WTC11 (cell line): ENCODE results near the gene SEC22A. TPM values are rescaled to one million over a fixed set of nuclear protein-coding genes. Genes with fewer than 3 reads are reported as not detected.

ENCODE experiments used
- ATAC-seq: fragments of 200-7000 bp; cut with Tn5 transposase; 2 replicates; pipeline ENCODE4 v1.10.0; 2021; ENCODE audit warnings: mild to moderate bottlenecking, moderate library complexity
- CTCF ChIA-PET: fragments of 300-600 bp; sonication (Branson Sonifier 250); formaldehyde crosslinking; loops from one replicate; lab custom pipeline; 2021; ENCODE audit warnings: antibody characterized with exemption; lab: Charles Lee
- POLR2A ChIA-PET: fragments of 350-600 bp; sonication (Branson Sonifier 250); formaldehyde crosslinking; loops from one replicate; lab custom pipeline; 2021; ENCODE audit warnings: antibody characterized with exemption; lab: Charles Lee
- DNase-seq: peaks from one replicate; pipeline ENCODE4 v3.0.0; 2021; ENCODE audit warnings: low spot score
- H3K27ac Mint-ChIP-seq: 2 replicates; pipeline ENCODE4 v1.8.0; 2021; ENCODE audit warnings: mixed read lengths
- H3K27me3 Mint-ChIP-seq: 2 replicates; pipeline ENCODE4 v1.8.0; 2021; ENCODE audit warnings: low read depth, mild to moderate bottlenecking, moderate library complexity, mixed read lengths
- H3K36me3 Mint-ChIP-seq: 2 replicates; pipeline ENCODE4 v1.8.0; 2021; ENCODE audit warnings: mixed read lengths
- H3K4me1 Mint-ChIP-seq: 2 replicates; pipeline ENCODE4 v1.8.0; 2022; ENCODE audit warnings: mixed read lengths
- H3K4me3 Mint-ChIP-seq: 2 replicates; pipeline ENCODE4 v1.8.0; 2021; ENCODE audit warnings: mild to moderate bottlenecking, moderate library complexity, mixed read lengths
- H3K9me3 Mint-ChIP-seq: 2 replicates; pipeline ENCODE4 v1.8.0; 2021; ENCODE audit warnings: mixed read lengths
- ATF1 ChIP-seq: sonication (generic); formaldehyde crosslinking; IDR thresholded peaks from 2 replicates; pipeline ENCODE4 v1.8.1; 2023; ENCODE audit warnings: mild to moderate bottlenecking, moderate library complexity, missing genetic modification reagents
- FOXK1 ChIP-seq: sonication (generic); formaldehyde crosslinking; IDR thresholded peaks from 2 replicates; pipeline ENCODE4 v1.8.0; 2022; ENCODE audit warnings: mild to moderate bottlenecking, moderate library complexity, missing genetic modification reagents
- GABPB1 ChIP-seq: sonication (generic); formaldehyde crosslinking; IDR thresholded peaks from 2 replicates; pipeline ENCODE4 v1.8.1; 2023; ENCODE audit warnings: mild to moderate bottlenecking, missing genetic modification reagents
- HMGA2 ChIP-seq: fragments of 250-450 bp; sonication (Bioruptor Pico); IDR thresholded peaks from 2 replicates; pipeline ENCODE4 v1.4.0; 2021; ENCODE audit warnings: mild to moderate bottlenecking, moderate library complexity
- IRF2 ChIP-seq: sonication (generic); formaldehyde crosslinking; IDR thresholded peaks from 2 replicates; pipeline ENCODE4 v1.8.0; 2022; ENCODE audit warnings: low read depth, missing genetic modification reagents, borderline replicate concordance
- MXD4 ChIP-seq: fragments of 250-450 bp; sonication (Bioruptor Pico); IDR thresholded peaks from 2 replicates; pipeline ENCODE4 v1.8.0; 2021; ENCODE audit warnings: mild to moderate bottlenecking, moderate library complexity, borderline replicate concordance
- NFE2L1 ChIP-seq: sonication (generic); formaldehyde crosslinking; IDR thresholded peaks from 2 replicates; pipeline ENCODE4 v1.8.1; 2023; ENCODE audit warnings: missing genetic modification reagents
- NR3C1 ChIP-seq: sonication (generic); formaldehyde crosslinking; conservative IDR thresholded peaks from 2 replicates; pipeline ENCODE4 v1.8.1; 2023; ENCODE audit warnings: low read depth, mild to moderate bottlenecking, missing genetic modification reagents
- SP1 ChIP-seq: sonication (generic); formaldehyde crosslinking; conservative IDR thresholded peaks from 2 replicates; pipeline ENCODE4 v1.8.1; 2022; ENCODE audit warnings: missing genetic modification reagents
- ZNF232 ChIP-seq: sonication (generic); formaldehyde crosslinking; IDR thresholded peaks from 2 replicates; pipeline ENCODE4 v1.8.0; 2022; ENCODE audit warnings: mild to moderate bottlenecking, missing genetic modification reagents
- total RNA-seq: library from RNA; stranded (reverse); gene quantifications from 3 replicates; pipeline ENCODE4 v1.2.3, GENCODE V29; 2021
- TF ChIP-seq, protein P1 (sequence below): sonication (generic); formaldehyde crosslinking; IDR thresholded peaks from 2 replicates; pipeline ENCODE4 v1.8.0; 2022; ENCODE audit warnings: missing genetic modification reagents
- TF ChIP-seq, protein P2 (sequence below): fragments of 250-450 bp; sonication (Bioruptor Pico); IDR thresholded peaks from 2 replicates; pipeline ENCODE4 v1.9.0; 2021; ENCODE audit warnings: mild to moderate bottlenecking
- TF ChIP-seq, protein P3 (sequence below): sonication (generic); formaldehyde crosslinking; IDR thresholded peaks from 2 replicates; pipeline ENCODE4 v1.8.0; 2023; ENCODE audit warnings: mild to moderate bottlenecking, missing genetic modification reagents
- TF ChIP-seq, protein P4 (sequence below): sonication (generic); formaldehyde crosslinking; IDR thresholded peaks from 2 replicates; pipeline ENCODE4 v1.8.1; 2022; ENCODE audit warnings: low read depth, missing genetic modification reagents, borderline replicate concordance

The SEC22A gene
- total RNA-seq, 1 experiment from 2014 or later, result 12.6 TPM

DNA sequence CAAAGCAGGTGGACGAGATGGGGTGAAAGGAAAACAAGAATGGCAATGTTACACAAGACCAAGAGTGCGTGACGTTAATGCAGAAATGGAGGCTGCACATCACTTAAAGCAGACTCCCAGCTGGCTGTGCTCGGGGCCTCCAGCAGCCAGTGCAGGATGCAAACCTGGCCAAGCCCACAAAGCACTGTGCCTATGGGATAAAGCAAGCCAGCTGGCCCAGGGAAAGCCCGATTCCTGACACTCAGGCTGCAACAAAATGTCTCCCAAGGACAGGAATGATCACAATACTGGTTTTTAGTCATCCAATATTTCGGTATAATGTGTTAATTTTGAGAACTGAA is 86.2 kb downstream of the SEC22A start (continued):
- TF ChIP-seq, protein P1, sequence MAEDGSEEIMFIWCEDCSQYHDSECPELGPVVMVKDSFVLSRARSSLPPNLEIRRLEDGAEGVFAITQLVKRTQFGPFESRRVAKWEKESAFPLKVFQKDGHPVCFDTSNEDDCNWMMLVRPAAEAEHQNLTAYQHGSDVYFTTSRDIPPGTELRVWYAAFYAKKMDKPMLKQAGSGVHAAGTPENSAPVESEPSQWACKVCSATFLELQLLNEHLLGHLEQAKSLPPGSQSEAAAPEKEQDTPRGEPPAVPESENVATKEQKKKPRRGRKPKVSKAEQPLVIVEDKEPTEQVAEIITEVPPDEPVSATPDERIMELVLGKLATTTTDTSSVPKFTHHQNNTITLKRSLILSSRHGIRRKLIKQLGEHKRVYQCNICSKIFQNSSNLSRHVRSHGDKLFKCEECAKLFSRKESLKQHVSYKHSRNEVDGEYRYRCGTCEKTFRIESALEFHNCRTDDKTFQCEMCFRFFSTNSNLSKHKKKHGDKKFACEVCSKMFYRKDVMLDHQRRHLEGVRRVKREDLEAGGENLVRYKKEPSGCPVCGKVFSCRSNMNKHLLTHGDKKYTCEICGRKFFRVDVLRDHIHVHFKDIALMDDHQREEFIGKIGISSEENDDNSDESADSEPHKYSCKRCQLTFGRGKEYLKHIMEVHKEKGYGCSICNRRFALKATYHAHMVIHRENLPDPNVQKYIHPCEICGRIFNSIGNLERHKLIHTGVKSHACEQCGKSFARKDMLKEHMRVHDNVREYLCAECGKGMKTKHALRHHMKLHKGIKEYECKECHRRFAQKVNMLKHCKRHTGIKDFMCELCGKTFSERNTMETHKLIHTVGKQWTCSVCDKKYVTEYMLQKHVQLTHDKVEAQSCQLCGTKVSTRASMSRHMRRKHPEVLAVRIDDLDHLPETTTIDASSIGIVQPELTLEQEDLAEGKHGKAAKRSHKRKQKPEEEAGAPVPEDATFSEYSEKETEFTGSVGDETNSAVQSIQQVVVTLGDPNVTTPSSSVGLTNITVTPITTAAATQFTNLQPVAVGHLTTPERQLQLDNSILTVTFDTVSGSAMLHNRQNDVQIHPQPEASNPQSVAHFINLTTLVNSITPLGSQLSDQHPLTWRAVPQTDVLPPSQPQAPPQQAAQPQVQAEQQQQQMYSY (CRISPR knock-in tag), result no peak
- TF ChIP-seq ZNF232 (no peak), HMGA2 (CRISPR knock-in tag) (no peak)
- TF ChIP-seq, protein P2, sequence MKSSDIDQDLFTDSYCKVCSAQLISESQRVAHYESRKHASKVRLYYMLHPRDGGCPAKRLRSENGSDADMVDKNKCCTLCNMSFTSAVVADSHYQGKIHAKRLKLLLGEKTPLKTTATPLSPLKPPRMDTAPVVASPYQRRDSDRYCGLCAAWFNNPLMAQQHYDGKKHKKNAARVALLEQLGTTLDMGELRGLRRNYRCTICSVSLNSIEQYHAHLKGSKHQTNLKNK, result no peak

DNA sequence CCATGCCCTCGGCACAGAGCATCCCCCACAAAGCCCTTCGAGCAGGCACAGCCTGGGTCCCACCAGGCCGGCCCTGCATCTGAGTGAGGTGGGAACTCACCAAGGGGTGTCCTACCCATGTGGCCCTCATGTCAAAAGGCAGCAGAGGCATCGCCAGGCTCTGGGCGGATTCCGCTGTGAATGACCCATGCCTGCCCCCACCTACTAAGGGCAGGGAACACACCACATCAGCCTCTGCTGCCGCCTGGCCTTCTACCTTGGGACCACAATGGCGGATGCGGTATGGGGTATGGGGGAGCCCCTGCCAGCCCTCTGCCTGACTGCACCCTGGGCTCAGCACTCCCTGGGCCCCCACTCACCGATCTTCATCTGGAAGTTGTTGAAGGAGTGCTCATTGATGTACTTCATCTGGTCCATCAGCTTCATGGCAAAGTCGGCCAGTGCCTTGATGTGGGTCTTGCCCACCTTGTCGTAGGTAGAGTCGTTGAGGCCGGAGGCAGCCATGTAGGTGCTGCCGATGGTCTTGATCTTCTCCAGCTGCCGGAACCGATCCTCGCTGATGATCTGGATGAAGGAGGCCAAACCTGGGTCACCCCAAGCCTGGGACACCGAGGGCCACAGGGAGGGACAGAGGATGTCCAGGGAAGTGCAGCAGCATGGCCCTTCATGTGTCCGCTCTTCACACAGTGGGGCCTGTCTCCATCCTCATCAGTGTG is 87.8 kb downstream of the SEC22A start:
- CTCF ChIA-PET, result interaction anchor here (0.6 kb wide), 1 partner anchor 88 kb away, joined by 3 read pairs; no protein-coding TSS in a partner anchor
- ATAC-seq, result no peak
- Mint-ChIP-seq H3K36me3 (peaks cover 62% of the 10 kb centered on the region), H3K27ac (no peak overlapping the region), H3K9me3 (0 out of 2 replicates have a peak, but pooled peaks cover 4% of the 10 kb centered on the region), H3K4me3 (no peak overlapping the region), H3K27me3 (no peaks in the 10 kb centered on the region), H3K4me1 (no peaks in the 10 kb centered on the region)
- no peak for DNase-seq
- TF ChIP-seq, protein P3, sequence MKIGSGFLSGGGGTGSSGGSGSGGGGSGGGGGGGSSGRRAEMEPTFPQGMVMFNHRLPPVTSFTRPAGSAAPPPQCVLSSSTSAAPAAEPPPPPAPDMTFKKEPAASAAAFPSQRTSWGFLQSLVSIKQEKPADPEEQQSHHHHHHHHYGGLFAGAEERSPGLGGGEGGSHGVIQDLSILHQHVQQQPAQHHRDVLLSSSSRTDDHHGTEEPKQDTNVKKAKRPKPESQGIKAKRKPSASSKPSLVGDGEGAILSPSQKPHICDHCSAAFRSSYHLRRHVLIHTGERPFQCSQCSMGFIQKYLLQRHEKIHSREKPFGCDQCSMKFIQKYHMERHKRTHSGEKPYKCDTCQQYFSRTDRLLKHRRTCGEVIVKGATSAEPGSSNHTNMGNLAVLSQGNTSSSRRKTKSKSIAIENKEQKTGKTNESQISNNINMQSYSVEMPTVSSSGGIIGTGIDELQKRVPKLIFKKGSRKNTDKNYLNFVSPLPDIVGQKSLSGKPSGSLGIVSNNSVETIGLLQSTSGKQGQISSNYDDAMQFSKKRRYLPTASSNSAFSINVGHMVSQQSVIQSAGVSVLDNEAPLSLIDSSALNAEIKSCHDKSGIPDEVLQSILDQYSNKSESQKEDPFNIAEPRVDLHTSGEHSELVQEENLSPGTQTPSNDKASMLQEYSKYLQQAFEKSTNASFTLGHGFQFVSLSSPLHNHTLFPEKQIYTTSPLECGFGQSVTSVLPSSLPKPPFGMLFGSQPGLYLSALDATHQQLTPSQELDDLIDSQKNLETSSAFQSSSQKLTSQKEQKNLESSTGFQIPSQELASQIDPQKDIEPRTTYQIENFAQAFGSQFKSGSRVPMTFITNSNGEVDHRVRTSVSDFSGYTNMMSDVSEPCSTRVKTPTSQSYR (CRISPR knock-in tag), result no peak
- TF ChIP-seq IRF2 (CRISPR knock-in tag) (no peak), NR3C1 (CRISPR knock-in tag) (no peak), FOXK1 (CRISPR knock-in tag) (no peak)
- POLR2A ChIA-PET, result no interaction called here

DNA sequence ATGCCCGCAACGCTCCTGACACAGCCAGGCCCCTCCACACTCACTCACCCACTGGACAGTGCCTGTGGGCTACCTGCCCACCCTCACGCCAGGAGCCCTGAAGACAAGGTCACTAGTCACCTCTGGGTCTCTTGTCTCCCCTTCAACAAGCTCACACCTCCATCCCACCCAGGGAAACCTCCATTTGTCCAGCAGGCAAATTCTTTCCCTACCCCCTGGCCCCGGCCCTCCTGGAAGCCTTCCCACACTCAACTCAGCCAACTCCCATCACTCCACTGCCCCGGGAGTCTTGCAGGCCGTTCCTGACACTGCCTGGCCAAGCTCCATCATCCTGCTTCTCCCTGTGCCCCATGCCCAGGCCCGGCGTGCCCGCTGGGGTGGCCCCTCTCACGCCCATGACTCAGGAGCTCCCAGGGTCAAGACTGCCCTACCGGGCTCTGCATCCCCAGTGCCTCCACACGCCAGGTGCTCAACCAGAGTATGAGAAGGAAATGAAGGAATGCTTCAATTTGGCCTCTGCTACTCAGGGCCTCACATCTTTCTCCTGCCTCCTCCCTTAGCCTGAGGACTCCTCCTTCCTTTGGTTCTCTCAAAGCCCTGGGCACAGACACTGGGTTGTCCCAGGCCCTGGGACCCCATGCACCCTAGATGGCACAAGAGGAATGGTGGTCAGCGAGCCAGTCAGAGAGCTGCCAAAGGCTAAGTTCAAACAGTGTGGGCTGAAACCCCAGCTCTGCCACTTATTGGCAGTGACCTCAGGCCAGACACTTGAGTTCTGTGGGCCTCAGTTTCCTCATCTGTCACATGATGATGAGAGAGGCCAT is 88.6 kb downstream of the SEC22A start:
- ChIA-PET POLR2A (no interaction called here), CTCF (interaction anchor here (0.6 kb wide), 2 partner anchors 24 to 88 kb away, joined by 3 read pairs; no protein-coding TSS in a partner anchor)
- H3K27me3 Mint-ChIP-seq, result no peaks in the 10 kb centered on the region
- no peaks in the 10 kb centered on the region for H3K4me1 Mint-ChIP-seq
- 0 out of 2 replicates have a peak, but pooled peaks cover 4% of the 10 kb centered on the region for H3K9me3 Mint-ChIP-seq
- no peak overlapping the region for H3K27ac Mint-ChIP-seq
- H3K36me3 Mint-ChIP-seq, result peaks cover 58% of the 10 kb centered on the region
- DNase-seq (no peak), ATAC-seq (no peak)
- H3K4me3 Mint-ChIP-seq, result no peak overlapping the region
- no peak for TF ChIP-seq SP1 (CRISPR knock-in tag)
- no peak for TF ChIP-seq GABPB1 (CRISPR knock-in tag)
- TF ChIP-seq HMGA2 (CRISPR knock-in tag), result no peak
- TF ChIP-seq ATF1 (CRISPR knock-in tag), result no peak
- TF ChIP-seq MXD4 (CRISPR knock-in tag), result no peak
- no peak for TF ChIP-seq NFE2L1 (CRISPR knock-in tag)
- TF ChIP-seq, protein P1 (CRISPR knock-in tag), result no peak
- TF ChIP-seq, protein P4, sequence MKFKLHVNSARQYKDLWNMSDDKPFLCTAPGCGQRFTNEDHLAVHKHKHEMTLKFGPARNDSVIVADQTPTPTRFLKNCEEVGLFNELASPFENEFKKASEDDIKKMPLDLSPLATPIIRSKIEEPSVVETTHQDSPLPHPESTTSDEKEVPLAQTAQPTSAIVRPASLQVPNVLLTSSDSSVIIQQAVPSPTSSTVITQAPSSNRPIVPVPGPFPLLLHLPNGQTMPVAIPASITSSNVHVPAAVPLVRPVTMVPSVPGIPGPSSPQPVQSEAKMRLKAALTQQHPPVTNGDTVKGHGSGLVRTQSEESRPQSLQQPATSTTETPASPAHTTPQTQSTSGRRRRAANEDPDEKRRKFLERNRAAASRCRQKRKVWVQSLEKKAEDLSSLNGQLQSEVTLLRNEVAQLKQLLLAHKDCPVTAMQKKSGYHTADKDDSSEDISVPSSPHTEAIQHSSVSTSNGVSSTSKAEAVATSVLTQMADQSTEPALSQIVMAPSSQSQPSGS (CRISPR knock-in tag), result no peak
